HFF-Myc (cell line): ENCODE measurements around the gene D2HGDH.
"Not testable (repeated sequence)": the region's sequence is repeated elsewhere in the genome, so short reads cannot be mapped to it uniquely, and the experiment has no call there.

ENCODE experiments used
- DNase-seq: peaks from one replicate; pipeline ENCODE4 v3.0.0-alpha.2; 2011; ENCODE audit warnings: low read depth; ENCODE audit errors: extremely low read depth
- H3K4me3 ChIP-seq: replicated peaks from 2 replicates; pipeline ENCODE4 v1.5.1; 2011; ENCODE audit warnings: low read depth, mild to moderate bottlenecking, control low read depth, low read length
- CTCF ChIP-seq: IDR thresholded peaks from 2 replicates; pipeline ENCODE4 v1.5.1; 2012; ENCODE audit warnings: mild to moderate bottlenecking, low read depth, low read length, control low read depth; ENCODE audit errors: missing control alignments

Gene D2HGDH

GRCh38 chr2:241797441-241798080, 63.1 kb downstream of the D2HGDH start:
- no peak for DNase-seq
- TF ChIP-seq CTCF = no peak
- H3K4me3 ChIP-seq = no peak overlapping the region

- no peak overlapping the region for H3K4me3 ChIP-seq
- no peak for DNase-seq
- TF ChIP-seq CTCF = no peak
Measured at GRCh38 chr2:241798081-241798630, 63.7 kb downstream of the D2HGDH start.

GRCh38 chr2:241798631-241799521, 64.4 kb downstream of the D2HGDH start:
- TF ChIP-seq CTCF = no peak
- no peak for DNase-seq
- H3K4me3 ChIP-seq = no peak overlapping the region

GRCh38 chr2:241799522-241800197, 65.2 kb downstream of the D2HGDH start:
- no peak overlapping the region for H3K4me3 ChIP-seq
- DNase-seq = no peak
- TF ChIP-seq CTCF = no peak

- H3K4me3 ChIP-seq, DNase-seq: not testable (repeated sequence)
Measured at GRCh38 chr2:241800198-241800903, 65.9 kb downstream of the D2HGDH start.

GRCh38 chr2:241801611-241802420, 67.4 kb downstream of the D2HGDH start:
- no peak overlapping the region for H3K4me3 ChIP-seq
- DNase-seq = no peak
- TF ChIP-seq CTCF = no peak
